HAP-1 (cell line): ENCODE measurements around the gene MRC2.
A peak's percentile ranks its signal among the peaks of the same experiment; 100 is the strongest.

Experiments
- DNase-seq, 2 experiments: peaks; one replicate each; pipeline ENCODE4 v3.0.0-alpha.2; 2016 to 2020; ENCODE audit warnings: low spot score in 2 of 2
- H3K27me3 ChIP-seq: fragments of 250-450 bp; sonication (Bioruptor Pico); 2 replicates; pipeline ENCODE4 v1.5.1; 2020; ENCODE audit warnings: low read depth, mild to moderate bottlenecking, moderate library complexity
- H3K36me3 ChIP-seq: fragments of 250-450 bp; sonication (Bioruptor Pico); replicated peaks from 2 replicates; pipeline ENCODE4 v1.5.1; 2020; ENCODE audit warnings: mild to moderate bottlenecking
- H3K4me1 ChIP-seq: fragments of 250-450 bp; sonication (Bioruptor Pico); 2 replicates; pipeline ENCODE4 v1.5.1; 2020; ENCODE audit warnings: mild to moderate bottlenecking
- H3K4me3 ChIP-seq: fragments of 250-450 bp; sonication (Bioruptor Pico); 2 replicates; pipeline ENCODE4 v1.5.1; 2020; ENCODE audit warnings: mild to moderate bottlenecking, moderate library complexity
- H3K9me3 ChIP-seq: fragments of 250-450 bp; sonication (Bioruptor Pico); 2 replicates; pipeline ENCODE4 v1.5.1; 2020; ENCODE audit warnings: mild to moderate bottlenecking, moderate library complexity
- in situ Hi-C: fragments of 300-500 bp; cut with MboI; formaldehyde crosslinking; loops from 3 replicates; pipeline ENCODE4 v1.14.3; 2020; ENCODE audit warnings: low sequenced_read_pairs, inconsistent platforms, mixed read lengths

Gene MRC2

DNA sequence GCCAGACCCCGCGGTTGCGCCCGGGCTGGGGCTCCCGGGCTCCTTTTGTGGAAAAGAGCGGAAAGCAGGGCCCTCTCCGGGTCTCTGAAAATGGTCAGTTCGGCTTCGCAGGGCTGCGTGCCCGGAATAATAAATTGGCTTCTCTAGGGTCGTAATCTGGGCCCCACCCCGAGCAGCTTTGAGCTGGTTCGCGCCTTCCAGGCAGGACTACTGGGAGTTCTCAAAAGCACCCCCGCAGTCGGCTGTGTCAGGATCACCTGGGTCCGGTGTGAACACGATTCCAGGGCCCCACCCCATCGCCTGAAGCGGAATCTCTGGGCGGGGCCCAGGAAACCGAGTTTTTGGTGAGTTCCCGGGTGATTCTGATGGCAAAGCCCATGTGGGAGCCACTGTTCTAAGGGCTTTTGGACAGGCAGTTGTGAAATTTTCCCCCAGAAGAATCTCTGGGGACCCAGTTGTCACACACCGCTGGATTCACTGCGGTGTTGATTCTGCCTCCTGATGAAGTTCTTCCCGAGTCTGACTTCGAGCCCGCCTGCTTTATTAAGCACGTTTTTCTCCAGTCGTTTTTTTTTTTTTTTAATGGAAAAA is 77.0 kb downstream of the MRC2 start:
- peak; percentile 36 to 70 for DNase-seq
- in situ Hi-C loops, result loop anchor here (10.0 kb wide), 1 partner anchor 700 kb away; no protein-coding TSS in a partner anchor
- Histone ChIP-seq H3K36me3 (no peaks in the 10 kb centered on the region), H3K4me3 (peak overlapping the region; percentile 42), H3K4me1 (peaks cover 13% of the 10 kb centered on the region; the same call in 1 of the 2 replicates), H3K9me3 (no peaks in the 10 kb centered on the region), H3K27me3 (no peaks in the 10 kb centered on the region)

DNA sequence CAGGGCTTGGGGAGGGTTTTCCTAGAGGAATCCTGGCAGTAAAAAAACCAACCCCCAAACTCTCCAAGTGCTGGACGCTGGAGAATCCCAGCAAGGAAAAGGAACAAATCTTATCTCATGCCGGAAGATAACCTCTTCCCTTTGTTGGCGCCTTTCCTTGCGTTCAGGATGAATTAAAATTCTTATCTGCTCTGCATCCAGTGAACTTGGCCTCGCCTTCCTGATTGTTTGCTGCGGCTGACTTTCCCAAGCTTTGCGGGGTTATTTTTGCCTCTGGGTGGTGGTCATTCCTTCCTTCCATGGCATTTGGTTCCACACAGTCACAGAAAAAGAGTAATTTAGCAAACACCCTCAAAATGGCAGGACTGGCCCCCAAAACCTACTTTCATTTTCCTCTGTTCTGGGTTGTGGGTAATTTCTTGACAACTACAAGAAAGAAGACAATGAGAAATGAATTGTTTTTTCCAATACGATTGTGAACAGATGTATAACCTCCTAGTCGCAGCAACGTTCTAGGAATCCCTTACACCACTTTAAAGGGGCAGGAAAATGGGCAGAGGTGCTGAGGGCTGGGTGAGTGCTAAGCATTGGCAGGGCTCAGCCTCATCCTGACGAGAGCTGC is 77.8 kb downstream of the MRC2 start:
- H3K4me1 ChIP-seq, result peaks cover 13% of the 10 kb centered on the region; the same call in 1 of the 2 replicates
- peak overlapping the region; percentile 42 for H3K4me3 ChIP-seq
- in situ Hi-C loops, result loop anchor here (10.0 kb wide), 1 partner anchor 700 kb away; no protein-coding TSS in a partner anchor
- DNase-seq, result no peak
- H3K27me3 ChIP-seq, result no peaks in the 10 kb centered on the region
- no peaks in the 10 kb centered on the region for H3K9me3 ChIP-seq
- no peaks in the 10 kb centered on the region for H3K36me3 ChIP-seq

DNA sequence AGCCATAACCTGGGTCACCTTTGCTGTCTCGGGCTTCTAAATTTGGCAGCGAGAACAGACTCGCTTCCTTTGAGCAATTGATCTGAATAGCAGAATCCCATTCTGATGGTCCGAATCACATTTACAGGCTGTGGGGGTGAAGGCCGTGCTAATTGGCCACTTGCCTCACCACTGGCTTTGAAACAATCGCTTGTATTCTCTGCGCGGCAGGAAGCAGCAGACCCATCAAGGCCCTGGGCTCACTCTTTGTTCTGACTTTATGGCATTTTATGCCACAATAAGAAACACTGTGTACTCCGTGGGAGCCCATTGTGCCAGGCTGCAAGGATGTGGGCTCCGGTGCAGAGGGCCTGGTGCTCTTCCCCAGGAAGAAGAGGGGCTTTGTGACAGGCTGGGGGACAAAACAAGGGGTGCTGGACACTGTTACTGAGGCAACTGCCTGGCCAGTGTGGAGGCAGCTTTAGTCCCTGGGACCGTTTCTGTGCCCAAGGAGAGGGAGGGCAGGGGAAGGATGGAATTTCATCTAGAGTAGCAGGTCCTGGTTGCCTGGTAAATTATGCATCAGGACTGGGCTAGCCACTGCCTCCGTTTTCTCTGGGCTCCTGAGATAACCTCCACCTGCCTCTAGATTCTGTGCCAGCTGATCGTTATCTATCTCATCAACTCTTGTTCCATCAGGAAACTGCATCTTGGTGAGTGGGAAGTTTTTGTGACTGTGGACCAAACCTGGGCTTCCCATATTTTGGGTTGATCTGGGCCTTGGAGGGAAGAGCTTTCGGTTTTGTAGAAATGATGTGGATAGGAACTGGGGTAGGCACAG is 78.5 kb downstream of the MRC2 start:
- no peaks in the 10 kb centered on the region for H3K9me3 ChIP-seq
- H3K4me3 ChIP-seq, result no peak overlapping the region; the same call in 1 of the 2 replicates
- H3K36me3 ChIP-seq, result no peaks in the 10 kb centered on the region
- no peak for DNase-seq
- in situ Hi-C loops, result loop anchor here (10.0 kb wide), 1 partner anchor 699 kb away; no protein-coding TSS in a partner anchor
- H3K4me1 ChIP-seq, result peaks cover 13% of the 10 kb centered on the region; the same call in 1 of the 2 replicates
- H3K27me3 ChIP-seq, result no peaks in the 10 kb centered on the region

DNA sequence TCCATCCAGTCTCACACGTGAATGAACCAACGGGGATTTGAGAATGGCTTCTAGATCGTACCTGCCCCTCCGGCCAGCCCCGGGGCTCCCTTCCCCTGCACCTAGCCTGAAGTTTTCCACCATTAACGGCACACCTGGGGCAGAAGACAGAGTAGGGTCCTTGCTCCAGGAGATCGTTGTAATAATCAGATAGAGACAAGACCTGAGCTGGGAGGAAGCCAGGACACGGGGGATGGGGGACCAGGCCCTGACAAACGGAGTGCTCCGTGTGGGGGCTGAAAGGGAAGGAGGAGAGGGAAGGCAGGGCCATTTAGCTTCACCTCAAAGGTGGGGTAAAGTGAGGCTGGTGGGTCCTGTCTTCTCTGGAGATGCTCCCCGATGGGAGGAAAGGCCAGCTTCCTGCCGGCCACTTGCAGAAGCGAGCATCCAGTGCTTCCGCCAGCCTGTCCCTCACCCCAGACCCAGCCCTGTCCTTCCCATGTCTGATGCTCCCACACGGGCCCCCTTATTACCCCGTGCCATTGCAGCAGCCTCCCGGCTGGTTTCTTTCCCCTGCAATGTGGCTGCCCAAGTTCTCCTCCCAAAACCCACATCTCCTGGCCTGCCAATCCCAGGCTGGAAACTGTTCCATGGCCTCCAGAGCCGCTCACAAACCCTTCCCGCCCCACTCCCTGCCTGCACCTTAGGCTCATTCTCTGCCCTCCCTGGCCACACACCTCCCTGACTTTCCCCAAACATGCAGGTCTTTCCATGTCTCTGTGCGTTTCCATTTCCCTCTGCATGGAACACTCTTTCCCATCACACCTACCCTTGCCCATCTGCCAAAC is 79.3 kb downstream of the MRC2 start:
- H3K4me3 ChIP-seq, result no peak overlapping the region
- DNase-seq, result no peak
- no peaks in the 10 kb centered on the region for H3K27me3 ChIP-seq
- in situ Hi-C loops, result loop anchor here (10.0 kb wide), 1 partner anchor 698 kb away; no protein-coding TSS in a partner anchor
- H3K4me1 ChIP-seq, result peaks cover 13% of the 10 kb centered on the region; the same call in 1 of the 2 replicates
- no peaks in the 10 kb centered on the region for H3K36me3 ChIP-seq
- H3K9me3 ChIP-seq, result no peaks in the 10 kb centered on the region

DNA sequence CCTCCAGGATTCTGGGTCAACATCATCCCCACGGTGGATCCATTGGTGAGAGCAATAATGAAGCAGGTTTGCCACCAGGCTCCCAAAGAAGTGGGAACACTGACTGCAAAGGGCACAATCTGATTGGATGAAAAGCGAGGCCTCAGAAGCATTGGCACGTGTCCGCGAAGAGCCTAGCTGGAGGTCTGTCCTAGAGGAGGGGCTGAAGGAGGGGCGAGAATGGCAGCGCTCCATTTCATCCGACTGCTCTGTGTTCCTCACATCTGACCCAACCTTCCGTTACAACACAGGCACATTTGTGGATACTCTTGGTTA is 79.9 kb downstream of the MRC2 start:
- no peaks in the 10 kb centered on the region for H3K27me3 ChIP-seq
- H3K4me1 ChIP-seq, result peaks cover 13% of the 10 kb centered on the region; the same call in 1 of the 2 replicates
- in situ Hi-C loops, result loop anchor here (10.0 kb wide), 1 partner anchor 697 kb away; no protein-coding TSS in a partner anchor
- no peaks in the 10 kb centered on the region for H3K9me3 ChIP-seq
- no peak overlapping the region for H3K4me3 ChIP-seq
- no peak for DNase-seq
- H3K36me3 ChIP-seq, result no peaks in the 10 kb centered on the region

DNA sequence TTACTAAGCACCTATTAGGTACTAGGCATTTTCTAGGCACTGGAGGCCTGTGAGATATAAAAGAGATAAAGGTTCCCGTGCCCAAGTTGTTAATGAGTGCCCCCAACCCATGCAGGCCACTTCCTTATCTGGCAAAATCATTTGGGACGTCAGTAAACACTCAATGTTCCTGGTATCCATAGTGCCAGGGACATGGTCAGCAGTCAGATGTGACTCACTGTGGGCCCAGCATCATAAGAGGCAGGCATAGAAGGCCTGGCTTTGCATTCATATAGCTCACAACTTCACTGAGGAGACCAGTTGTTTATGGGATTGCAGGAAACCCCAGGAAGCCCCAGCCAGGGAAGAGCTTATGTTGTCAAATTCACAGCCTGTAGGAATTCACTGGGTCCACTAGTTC is 81.1 kb downstream of the MRC2 start:
- H3K9me3 ChIP-seq, result no peaks in the 10 kb centered on the region
- in situ Hi-C loops, result loop anchor here (10.0 kb wide), 1 partner anchor 696 kb away; no protein-coding TSS in a partner anchor
- H3K4me3 ChIP-seq, result no peak overlapping the region
- peaks cover 10% of the 10 kb centered on the region; the same call in 1 of the 2 replicates for H3K4me1 ChIP-seq
- no peaks in the 10 kb centered on the region for H3K27me3 ChIP-seq
- H3K36me3 ChIP-seq, result no peaks in the 10 kb centered on the region
- no peak for DNase-seq

DNA sequence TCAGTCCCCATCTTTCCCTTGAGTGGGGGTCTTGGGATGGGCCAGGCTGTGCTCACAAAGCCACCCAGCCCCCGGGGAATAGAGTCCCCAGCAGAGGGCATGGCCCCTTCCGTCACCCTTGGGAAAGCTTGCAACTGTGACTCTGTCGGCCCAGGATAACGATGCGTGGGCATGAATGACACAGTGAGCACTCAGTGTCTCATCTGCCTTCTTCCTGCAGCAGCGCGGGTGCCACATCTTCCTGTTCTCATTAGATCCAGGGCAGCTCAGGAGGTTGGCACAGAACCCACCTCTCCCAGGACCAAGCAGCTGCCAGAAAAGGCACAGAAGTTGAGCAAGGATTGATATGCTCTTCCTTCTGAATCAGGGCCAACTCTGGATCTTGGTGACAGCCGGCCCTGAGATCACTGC is 84.7 kb downstream of the MRC2 start:
- Histone ChIP-seq H3K4me1 (no peaks in the 10 kb centered on the region), H3K27me3 (no peaks in the 10 kb centered on the region), H3K36me3 (no peaks in the 10 kb centered on the region), H3K9me3 (no peaks in the 10 kb centered on the region), H3K4me3 (no peak overlapping the region)
- no peak for DNase-seq
- in situ Hi-C loops, result loop anchor here (5.0 kb wide), 1 partner anchor 255 kb away; the partner anchor contains the start of gene TANC2

DNA sequence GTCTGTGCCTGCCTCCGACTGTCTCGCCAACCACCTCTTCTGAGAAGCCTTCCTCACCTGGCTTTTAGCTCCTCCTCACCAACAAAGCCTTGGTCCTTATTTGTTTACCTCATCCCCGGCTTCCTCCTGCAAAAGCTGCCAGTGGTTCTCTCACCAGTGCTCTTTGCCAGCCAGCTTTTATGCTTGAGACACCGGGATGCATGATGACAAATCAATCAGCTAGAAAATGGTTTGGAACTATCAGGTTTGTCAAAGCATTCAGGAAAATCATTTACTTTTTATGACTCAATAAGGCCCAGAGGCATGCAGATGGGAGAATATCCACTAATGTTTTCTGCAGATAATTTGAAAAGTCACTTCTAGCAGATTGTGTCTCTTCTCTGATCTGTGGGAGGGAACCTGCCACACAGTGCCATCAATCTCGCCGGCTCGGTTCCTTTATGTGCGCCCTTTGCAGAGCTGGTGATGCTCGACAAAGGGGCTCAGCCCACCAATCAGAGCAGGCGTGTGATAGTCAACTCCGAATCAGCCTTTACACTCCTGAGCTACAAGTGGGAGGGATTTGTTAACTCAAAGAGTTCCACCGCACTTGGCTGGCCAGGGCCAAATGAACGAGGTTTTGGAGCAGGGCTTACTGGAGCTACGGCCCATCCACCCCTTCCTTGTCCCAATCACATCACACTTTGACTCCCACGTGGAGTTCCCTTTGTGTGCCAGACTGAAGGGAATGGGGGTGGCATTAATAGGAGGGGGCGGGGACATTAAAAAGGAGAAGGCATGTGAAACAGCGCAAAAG is 85.8 kb downstream of the MRC2 start:
- no peaks in the 10 kb centered on the region for H3K9me3 ChIP-seq
- in situ Hi-C loops, result loop anchor here (5.0 kb wide), 1 partner anchor 254 kb away; the partner anchor contains the start of gene TANC2
- no peaks in the 10 kb centered on the region for H3K27me3 ChIP-seq

DNA sequence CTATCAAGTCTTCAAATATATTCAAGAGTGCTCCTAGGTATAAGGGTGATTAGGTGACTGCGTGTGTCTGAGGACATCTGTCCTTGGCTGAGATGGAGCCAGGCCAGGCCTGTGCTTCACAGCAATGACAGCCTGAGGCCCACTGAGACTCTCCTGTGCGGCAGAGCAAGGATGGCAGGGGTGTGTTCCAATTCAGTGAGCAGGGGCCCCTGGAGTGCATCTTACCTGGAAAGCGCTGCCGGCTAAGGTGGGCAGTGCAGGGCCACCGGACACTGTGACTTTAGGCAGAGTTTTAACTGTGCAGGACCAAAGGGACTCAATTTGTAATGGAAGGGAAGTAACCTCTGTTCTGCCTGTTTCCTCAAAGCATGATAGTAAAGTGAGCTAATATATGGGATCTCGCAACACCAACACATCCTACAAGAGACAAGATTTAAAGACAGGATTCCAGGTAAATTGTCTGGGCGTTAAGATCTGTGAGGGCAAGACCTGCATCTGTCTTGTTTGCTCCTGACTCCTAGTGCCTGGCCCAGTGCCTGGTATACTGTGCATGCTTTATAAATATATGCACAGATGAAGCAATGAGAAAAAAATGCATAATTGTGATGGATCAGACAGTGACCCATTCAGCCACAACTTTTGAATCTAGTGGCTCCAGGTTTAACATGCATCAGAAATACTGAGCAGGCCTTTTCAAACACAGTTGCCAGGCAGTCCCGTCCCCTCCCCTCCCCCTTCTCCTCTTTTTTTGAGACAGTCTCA is 86.7 kb downstream of the MRC2 start:
- Histone ChIP-seq H3K9me3 (no peaks in the 10 kb centered on the region), H3K36me3 (no peaks in the 10 kb centered on the region), H3K4me1 (no peaks in the 10 kb centered on the region), H3K27me3 (no peaks in the 10 kb centered on the region), H3K4me3 (no peak overlapping the region)
- DNase-seq, result peak in 1 of 2 experiments; percentile 4
- in situ Hi-C loops, result loop anchor here (5.0 kb wide), 1 partner anchor 253 kb away; the partner anchor contains the start of gene TANC2

More for the DNA sequence above, 85.8 kb downstream of the MRC2 start:
- peak in 1 of 2 experiments; percentile 6 for DNase-seq
- Histone ChIP-seq H3K36me3 (no peaks in the 10 kb centered on the region), H3K4me1 (no peaks in the 10 kb centered on the region), H3K4me3 (no peak overlapping the region)

DNA sequence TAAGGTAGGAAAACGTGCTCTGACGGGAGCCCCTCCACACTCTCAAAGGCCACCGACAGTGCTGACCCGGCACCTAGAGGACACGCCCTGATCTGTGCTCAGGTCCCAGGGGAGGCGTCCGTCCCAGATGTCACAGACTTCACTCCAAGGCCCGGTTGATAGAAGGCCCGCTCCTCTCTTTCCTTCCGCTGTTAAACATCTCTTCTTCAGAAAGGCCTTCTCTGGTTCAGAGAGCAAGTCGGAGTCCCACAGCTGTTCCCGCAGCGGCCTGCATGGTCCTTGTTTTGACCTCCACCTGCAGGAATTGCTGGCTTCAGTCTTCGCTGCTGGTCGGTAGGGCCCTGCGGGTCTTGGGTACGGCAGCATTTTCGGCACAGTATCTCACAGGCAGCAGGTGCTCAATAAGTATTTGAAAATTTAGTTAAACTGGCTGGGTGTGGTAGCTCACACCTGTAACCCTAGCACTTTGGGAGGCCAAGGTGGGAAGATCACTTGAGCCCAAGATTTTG is 88.5 kb downstream of the MRC2 start:
- peak in 1 of 2 experiments; percentile 4 for DNase-seq
- Histone ChIP-seq H3K4me3 (no peak overlapping the region), H3K9me3 (peaks cover 5% of the 10 kb centered on the region; the same call in 1 of the 2 replicates), H3K27me3 (no peaks in the 10 kb centered on the region), H3K4me1 (no peaks in the 10 kb centered on the region), H3K36me3 (no peaks in the 10 kb centered on the region)
- in situ Hi-C loops, result no loop called here

DNA sequence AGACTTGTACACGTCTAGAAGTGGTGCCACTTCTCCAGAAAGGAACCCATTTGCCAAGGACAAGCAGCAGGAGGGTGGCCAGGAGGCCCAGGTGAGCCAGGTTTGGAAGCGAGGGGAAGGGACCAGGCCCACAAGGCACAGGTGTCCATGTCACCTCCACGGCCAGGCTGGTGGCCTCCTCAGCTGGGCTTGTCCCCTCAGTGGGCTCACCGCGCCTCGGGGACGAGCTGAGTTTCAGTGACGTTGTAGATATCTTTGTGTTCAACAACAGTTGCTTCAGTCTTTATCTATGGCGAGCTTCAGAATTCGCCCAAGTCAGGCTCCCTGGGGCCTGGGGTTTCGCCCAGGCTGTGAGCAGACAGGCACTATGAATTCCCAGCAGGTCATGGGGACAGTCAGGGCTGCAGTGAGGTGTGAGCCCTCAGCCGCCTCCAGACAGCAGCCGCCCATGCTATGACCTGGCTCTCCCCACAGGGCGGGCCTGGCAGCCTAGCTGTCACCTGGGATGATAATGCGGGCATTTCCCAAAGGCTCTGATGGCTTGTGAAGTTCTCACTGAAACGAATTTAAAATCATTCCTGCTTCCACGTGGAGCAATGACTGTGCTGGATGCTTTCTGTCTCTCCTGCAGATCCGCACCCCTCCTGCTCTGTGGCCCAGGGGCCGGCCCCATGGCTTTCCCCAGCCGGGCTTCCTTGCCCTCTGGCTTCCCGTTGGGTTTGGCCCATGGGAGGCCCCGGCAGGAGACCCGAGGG is 89.5 kb downstream of the MRC2 start:
- Histone ChIP-seq H3K27me3 (no peaks in the 10 kb centered on the region), H3K9me3 (peaks cover 5% of the 10 kb centered on the region; the same call in 1 of the 2 replicates), H3K4me1 (no peaks in the 10 kb centered on the region), H3K36me3 (no peaks in the 10 kb centered on the region), H3K4me3 (no peak overlapping the region)
- in situ Hi-C loops, result no loop called here
- no peak for DNase-seq
